Activated CD4-positive, alpha-beta T cell treated with anti-CD3 and anti-CD28 coated beads for 36 hours (primary cell): ENCODE results near the gene SH3RF2. TPM values are rescaled to one million over a fixed set of nuclear protein-coding genes. Genes with fewer than 3 reads are reported as not detected.
"Not testable (repeated sequence)": the region's sequence is repeated elsewhere in the genome, so short reads cannot be mapped to it uniquely, and the experiment has no call there.

Source experiments
- ATAC-seq: fragments of 200-7000 bp; cut with Tn5 transposase; one replicate; pipeline ENCODE4 v1.10.0; 2021; ENCODE audit warnings: mild to moderate bottlenecking, moderate library complexity
- CTCF ChIA-PET: fragments of 350-600 bp; sonication (Branson Sonifier 250); formaldehyde crosslinking; loops from one replicate; lab custom pipeline; 2021; ENCODE audit warnings: antibody characterized with exemption; lab: Charles Lee
- POLR2A ChIA-PET: fragments of 350-600 bp; sonication (Branson Sonifier 250); formaldehyde crosslinking; loops from one replicate; lab custom pipeline; 2021; ENCODE audit warnings: antibody characterized with exemption, inconsistent platforms; lab: Charles Lee
- DNase-seq: peaks from one replicate; pipeline ENCODE4 v3.0.0-alpha.2; 2020
- H3K27ac Mint-ChIP-seq: one replicate; pipeline ENCODE4 v1.8.0; 2021; ENCODE audit warnings: mixed read lengths
- H3K27me3 Mint-ChIP-seq: one replicate; pipeline ENCODE4 v1.8.0; 2021; ENCODE audit warnings: mixed read lengths
- H3K36me3 Mint-ChIP-seq: one replicate; pipeline ENCODE4 v1.8.0; 2021; ENCODE audit warnings: low read depth, mixed read lengths
- H3K4me1 Mint-ChIP-seq: one replicate; pipeline ENCODE4 v1.8.0; 2021; ENCODE audit warnings: mixed read lengths
- H3K4me3 Mint-ChIP-seq: one replicate; pipeline ENCODE4 v1.8.0; 2021; ENCODE audit warnings: mild to moderate bottlenecking, moderate library complexity, mixed read lengths
- H3K9me3 Mint-ChIP-seq: one replicate; pipeline ENCODE4 v1.8.0; 2021; ENCODE audit warnings: low read depth, mixed read lengths
- intact Hi-C, 2 experiments: fragments of 100-400 bp; cut with DNase I in 1 of 2; cut with micrococcal nuclease in 1 of 2; formaldehyde crosslinking; loops; one replicate each; pipeline versions ENCODE4 v1.14.2 to v1.15.1; 2022 to 2024; cut with DNase I, micrococcal nuclease
- total RNA-seq, 2 experiments: library from RNA; stranded (reverse); gene quantifications; one replicate each; pipeline ENCODE4 v1.2.3, GENCODE V29; 2021

The SH3RF2 gene
- total RNA-seq, 2 experiments from 2014 or later: 0.43 to 0.63 TPM

- CTCF ChIA-PET: interaction anchor here (0.7 kb wide), 1 partner anchor 165 kb away, joined by 3 read pairs; no protein-coding TSS in a partner anchor
- Mint-ChIP-seq H3K4me3 (no peak overlapping the region), H3K4me1 (peaks cover 20% of the 10 kb centered on the region), H3K27ac (no peak overlapping the region), H3K27me3 (peaks cover 46% of the 10 kb centered on the region), H3K36me3 (no peaks in the 10 kb centered on the region), H3K9me3 (no peaks in the 10 kb centered on the region)
- POLR2A ChIA-PET: no interaction called here
- ATAC-seq: no peak
- intact Hi-C loops: loop anchor here in 1 of 2 experiments (10.0 kb wide), 1 partner anchor 1754 kb away; no protein-coding TSS in a partner anchor
- no peak for DNase-seq
Measured at GRCh38 chr5:145948921-145949320, 12.5 kb downstream of the SH3RF2 start.

GRCh38 chr5:145949474-145949873 lies 13.1 kb downstream of the SH3RF2 start:
- Mint-ChIP-seq H3K27ac (no peak overlapping the region), H3K36me3 (no peaks in the 10 kb centered on the region), H3K4me3 (no peak overlapping the region), H3K9me3 (no peaks in the 10 kb centered on the region), H3K27me3 (peaks cover 50% of the 10 kb centered on the region), H3K4me1 (peaks cover 20% of the 10 kb centered on the region)
- intact Hi-C loops: loop anchor here in 1 of 2 experiments (10.0 kb wide), 1 partner anchor 1755 kb away; no protein-coding TSS in a partner anchor
- DNase-seq (no peak), ATAC-seq (no peak)
- ChIA-PET CTCF (interaction anchor here (0.7 to 1.2 kb wide), 2 partner anchors 26 to 166 kb away, joined by 3 read pairs; no protein-coding TSS in a partner anchor), POLR2A (no interaction called here)

- peaks cover 10% of the 10 kb centered on the region for H3K4me1 Mint-ChIP-seq
- ATAC-seq (no peak), DNase-seq (no peak)
- POLR2A ChIA-PET: no interaction called here
- peaks cover 54% of the 10 kb centered on the region for H3K27me3 Mint-ChIP-seq
- H3K9me3 Mint-ChIP-seq: no peaks in the 10 kb centered on the region
- intact Hi-C loops: no loop called here
- no peak overlapping the region for H3K4me3 Mint-ChIP-seq
- H3K36me3 Mint-ChIP-seq: no peaks in the 10 kb centered on the region
- no peak overlapping the region for H3K27ac Mint-ChIP-seq
- CTCF ChIA-PET: interaction anchor here (1.2 kb wide), 1 partner anchor 28 kb away, joined by 3 read pairs; no protein-coding TSS in a partner anchor
Measured at GRCh38 chr5:145951071-145951470, 14.7 kb downstream of the SH3RF2 start.

GRCh38 chr5:145953202-145953601 lies 16.8 kb downstream of the SH3RF2 start:
- peaks cover 53% of the 10 kb centered on the region for H3K27me3 Mint-ChIP-seq
- DNase-seq (no peak), ATAC-seq (no peak)
- H3K4me1 Mint-ChIP-seq: no peaks in the 10 kb centered on the region
- H3K9me3 Mint-ChIP-seq: no peaks in the 10 kb centered on the region
- CTCF ChIA-PET: interaction anchor here (0.8 to 1.1 kb wide), 2 partner anchors 18 to 45 kb away, joined by 3 read pairs; no protein-coding TSS in a partner anchor
- H3K27ac Mint-ChIP-seq: no peak overlapping the region
- no peaks in the 10 kb centered on the region for H3K36me3 Mint-ChIP-seq
- H3K4me3 Mint-ChIP-seq: no peak overlapping the region
- intact Hi-C loops: no loop called here
- POLR2A ChIA-PET: no interaction called here

- H3K36me3 Mint-ChIP-seq, ATAC-seq, POLR2A ChIA-PET, H3K4me1 Mint-ChIP-seq, H3K27ac Mint-ChIP-seq, DNase-seq, intact Hi-C loops, H3K9me3 Mint-ChIP-seq, H3K4me3 Mint-ChIP-seq: not testable (repeated sequence)
- H3K27me3 Mint-ChIP-seq: peaks cover 46% of the 10 kb centered on the region
- CTCF ChIA-PET: interaction anchor here (0.8 kb wide), 1 partner anchor 19 kb away, joined by 3 read pairs; no protein-coding TSS in a partner anchor
Measured at GRCh38 chr5:145954140-145954539, 17.8 kb downstream of the SH3RF2 start.

- Mint-ChIP-seq H3K9me3 (no peaks in the 10 kb centered on the region), H3K36me3 (no peaks in the 10 kb centered on the region), H3K27me3 (peaks cover 33% of the 10 kb centered on the region), H3K4me3 (no peak overlapping the region), H3K4me1 (peaks cover 12% of the 10 kb centered on the region), H3K27ac (no peak overlapping the region)
- ChIA-PET CTCF (interaction anchor here (0.8 kb wide), 1 partner anchor 19 kb away, joined by 3 read pairs; no protein-coding TSS in a partner anchor), POLR2A (no interaction called here)
- intact Hi-C loops: no loop called here
- ATAC-seq (no peak), DNase-seq (no peak)
Measured at GRCh38 chr5:145957388-145957787, 21.0 kb downstream of the SH3RF2 start.

- Mint-ChIP-seq H3K4me3 (no peak overlapping the region), H3K27ac (no peak overlapping the region), H3K36me3 (no peaks in the 10 kb centered on the region), H3K9me3 (no peaks in the 10 kb centered on the region), H3K27me3 (peaks cover 28% of the 10 kb centered on the region), H3K4me1 (peaks cover 12% of the 10 kb centered on the region)
- no peak for DNase-seq
- ChIA-PET POLR2A (no interaction called here), CTCF (no interaction called here)
- ATAC-seq: no peak
- intact Hi-C loops: no loop called here
Measured at GRCh38 chr5:145958436-145958835, 22.1 kb downstream of the SH3RF2 start.

- Mint-ChIP-seq H3K27ac (no peak overlapping the region), H3K4me3 (no peak overlapping the region), H3K4me1 (peaks cover 12% of the 10 kb centered on the region), H3K36me3 (no peaks in the 10 kb centered on the region), H3K9me3 (no peaks in the 10 kb centered on the region), H3K27me3 (peaks cover 14% of the 10 kb centered on the region)
- ChIA-PET CTCF (interaction anchor here (0.9 kb wide), 1 partner anchor 14 kb away, joined by 3 read pairs; no protein-coding TSS in a partner anchor), POLR2A (no interaction called here)
- intact Hi-C loops: loop anchor here in 1 of 2 experiments (5.0 kb wide), 1 partner anchor 43 kb away; no protein-coding TSS in a partner anchor
- no peak for ATAC-seq
- DNase-seq: no peak
Measured at GRCh38 chr5:145960166-145960565, 23.8 kb downstream of the SH3RF2 start.

- Mint-ChIP-seq H3K27ac (no peak overlapping the region), H3K4me1 (peaks cover 12% of the 10 kb centered on the region), H3K36me3 (no peaks in the 10 kb centered on the region), H3K9me3 (no peaks in the 10 kb centered on the region), H3K4me3 (no peak overlapping the region), H3K27me3 (peaks cover 7% of the 10 kb centered on the region)
- ATAC-seq (no peak), DNase-seq (no peak)
- intact Hi-C loops: loop anchor here in 1 of 2 experiments (5.0 kb wide), 1 partner anchor 44 kb away; no protein-coding TSS in a partner anchor
- ChIA-PET CTCF (interaction anchor here (0.9 kb wide), 1 partner anchor 15 kb away, joined by 3 read pairs; no protein-coding TSS in a partner anchor), POLR2A (no interaction called here)
Measured at GRCh38 chr5:145960848-145961600, 24.6 kb downstream of the SH3RF2 start.

- ChIA-PET POLR2A (no interaction called here), CTCF (no interaction called here)
- Mint-ChIP-seq H3K27me3 (peaks cover 8% of the 10 kb centered on the region), H3K4me3 (no peak overlapping the region), H3K27ac (no peak overlapping the region), H3K36me3 (no peaks in the 10 kb centered on the region), H3K9me3 (no peaks in the 10 kb centered on the region), H3K4me1 (peaks cover 12% of the 10 kb centered on the region)
- intact Hi-C loops: loop anchor here in 1 of 2 experiments (5.0 kb wide), 1 partner anchor 45 kb away; no protein-coding TSS in a partner anchor
- no peak for DNase-seq
- no peak for ATAC-seq
Measured at GRCh38 chr5:145962001-145962400, 25.6 kb downstream of the SH3RF2 start.

- CTCF ChIA-PET, H3K9me3 Mint-ChIP-seq, H3K27ac Mint-ChIP-seq, H3K4me3 Mint-ChIP-seq, DNase-seq, ATAC-seq, H3K36me3 Mint-ChIP-seq, POLR2A ChIA-PET: not testable (repeated sequence)
- intact Hi-C loops: loop anchor here in 1 of 2 experiments (5.0 kb wide), 1 partner anchor 47 kb away; no protein-coding TSS in a partner anchor
- Mint-ChIP-seq H3K27me3 (peaks cover 13% of the 10 kb centered on the region), H3K4me1 (peaks cover 12% of the 10 kb centered on the region)
Measured at GRCh38 chr5:145964008-145964407, 27.6 kb downstream of the SH3RF2 start.
